Activated CD4-positive, CD25-positive, alpha-beta regulatory T cell treated with anti-CD3 and anti-CD28 coated beads, Interleukin-2, amount 50 U/mL, for 16 hours (primary cell): ENCODE data around the gene UROC1.

Experiments used
- DNase-seq: peaks from one replicate; pipeline ENCODE4 v3.0.0-alpha.2; 2020; ENCODE audit warnings: low read depth, low spot score

Gene UROC1

GRCh38 chr3:126461450-126462070, 56.0 kb downstream of the UROC1 start:
- no peak for DNase-seq

DNA sequence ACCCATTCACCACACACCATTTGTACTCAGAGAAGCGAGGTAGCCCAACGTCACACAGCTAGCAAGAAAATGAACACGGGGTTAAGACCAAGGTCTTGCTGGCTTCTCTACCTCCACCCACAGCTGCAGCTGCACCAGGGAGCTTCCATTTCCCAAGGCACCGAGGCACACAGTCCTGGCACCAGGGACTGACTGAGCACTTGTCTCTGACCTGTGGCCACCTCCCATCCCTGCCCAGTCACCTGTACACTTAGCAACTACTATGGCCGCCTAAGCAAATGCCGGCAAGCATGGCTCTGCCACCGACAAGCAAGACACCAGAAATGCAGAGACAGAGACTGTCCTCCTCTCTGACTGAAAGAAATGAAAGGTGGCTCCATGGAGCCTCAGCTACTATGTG, 57.2 kb downstream of the UROC1 start:
- DNase-seq: no peak

- DNase-seq: no peak
Measured at GRCh38 chr3:126459763-126460127, 57.8 kb downstream of the UROC1 start.

GRCh38 chr3:126459111-126459762, 58.3 kb downstream of the UROC1 start:
- DNase-seq: no peak

DNA sequence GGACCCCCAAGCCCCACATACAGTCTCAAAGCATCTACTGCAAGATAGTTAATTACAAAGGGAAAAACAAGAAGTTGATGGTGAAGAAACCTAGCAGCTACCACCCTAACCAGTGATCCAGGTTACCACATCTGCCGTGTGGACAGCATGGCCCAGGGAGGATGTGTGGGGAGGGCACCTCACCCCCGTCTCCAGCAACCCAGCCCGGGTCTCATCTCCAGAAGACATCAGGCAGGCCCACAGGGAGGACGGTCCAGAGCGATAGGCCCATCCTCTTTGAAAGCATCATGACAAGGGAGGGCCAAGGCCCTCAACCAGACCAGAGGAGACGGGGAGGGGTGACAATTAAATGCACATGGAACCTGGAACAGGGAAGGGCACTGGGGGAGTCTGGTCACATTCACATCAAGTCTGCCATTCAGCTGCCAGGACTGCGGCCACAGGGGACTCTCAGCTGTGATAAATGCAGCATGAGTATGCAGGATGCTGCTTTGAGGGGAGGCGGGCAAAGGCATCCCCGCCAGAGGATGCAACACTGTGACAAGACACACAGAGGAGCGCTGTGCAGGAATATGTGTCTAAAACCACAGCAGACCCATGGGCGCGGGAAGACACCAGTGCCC, 60.7 kb downstream of the UROC1 start:
- no peak for DNase-seq

- no peak for DNase-seq
Measured at GRCh38 chr3:126456211-126456610, 61.4 kb downstream of the UROC1 start.

DNA sequence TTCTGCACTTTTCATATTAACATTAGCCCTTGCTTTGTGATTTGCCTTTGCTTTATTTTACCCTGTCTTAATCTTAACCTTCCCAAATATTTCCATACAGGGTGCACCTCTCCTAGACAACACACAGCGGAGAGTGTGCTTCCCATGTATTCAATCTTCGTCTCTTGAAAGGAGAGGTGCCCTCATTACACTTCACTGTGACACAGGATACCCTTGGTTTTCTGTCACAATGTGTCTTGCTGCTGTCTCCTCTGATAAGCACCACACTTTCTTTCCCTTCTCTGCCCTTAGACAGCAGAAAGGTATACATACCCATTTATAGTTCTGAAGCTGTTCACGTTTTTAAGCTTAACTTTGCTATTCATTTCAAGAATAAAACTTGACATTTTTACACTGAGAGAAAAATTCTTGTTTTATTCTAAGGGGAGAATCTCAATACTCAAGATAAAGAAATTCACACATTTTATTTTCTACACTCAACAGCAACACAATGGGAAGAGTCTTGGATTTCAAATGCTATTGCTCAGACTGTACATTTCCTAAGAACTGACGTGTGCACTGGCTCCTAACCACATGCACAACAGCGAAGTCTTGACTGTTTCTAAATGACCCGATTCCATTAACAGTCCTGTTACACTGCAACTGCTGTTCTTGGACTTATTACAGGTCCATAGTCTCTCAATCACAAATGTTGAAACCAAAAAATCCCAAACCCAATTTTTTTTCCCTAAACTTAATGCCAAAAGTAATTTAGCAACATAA, 63.0 kb downstream of the UROC1 start:
- DNase-seq: no peak

- DNase-seq: no peak
Measured at GRCh38 chr3:126454025-126454424, 63.5 kb downstream of the UROC1 start.

DNA sequence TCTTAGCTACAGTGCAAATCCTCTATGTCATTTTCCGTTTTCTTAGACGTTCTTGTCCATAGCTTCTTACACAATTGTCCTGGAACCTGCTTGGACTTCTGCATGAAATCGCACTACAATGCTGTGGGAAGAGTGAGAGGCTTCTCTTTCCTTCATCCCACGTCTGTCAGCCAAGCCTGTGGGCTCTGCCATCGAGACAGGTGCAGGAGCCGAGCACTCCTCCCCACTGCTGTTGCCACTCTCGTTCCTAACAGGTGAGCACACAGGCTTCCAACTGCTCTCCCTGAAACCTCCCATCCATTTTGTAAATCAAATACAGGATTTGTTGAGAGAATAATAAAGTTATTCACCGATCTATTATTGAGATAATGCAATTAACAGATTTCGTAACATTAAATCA, 65.4 kb downstream of the UROC1 start:
- no peak for DNase-seq

DNA sequence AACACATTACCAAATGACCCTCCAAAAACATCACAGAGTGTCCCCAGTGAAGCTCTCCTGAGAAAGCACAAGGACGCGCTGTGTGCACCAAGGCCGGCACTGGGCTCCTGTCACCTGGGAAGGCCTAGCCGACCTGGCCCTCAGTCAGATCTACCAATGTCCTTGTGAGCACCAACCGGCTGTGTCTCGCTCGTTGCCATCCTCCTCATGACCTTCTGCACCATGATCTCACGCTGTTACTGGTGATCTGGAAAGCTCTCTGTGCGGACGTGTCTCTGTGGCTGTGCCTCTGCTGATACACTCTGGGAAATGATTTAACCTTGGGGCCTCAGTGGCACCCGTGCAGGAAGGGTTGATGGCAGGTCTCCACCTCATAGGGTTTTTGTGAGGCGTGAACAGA, 66.1 kb downstream of the UROC1 start:
- DNase-seq: no peak

DNA sequence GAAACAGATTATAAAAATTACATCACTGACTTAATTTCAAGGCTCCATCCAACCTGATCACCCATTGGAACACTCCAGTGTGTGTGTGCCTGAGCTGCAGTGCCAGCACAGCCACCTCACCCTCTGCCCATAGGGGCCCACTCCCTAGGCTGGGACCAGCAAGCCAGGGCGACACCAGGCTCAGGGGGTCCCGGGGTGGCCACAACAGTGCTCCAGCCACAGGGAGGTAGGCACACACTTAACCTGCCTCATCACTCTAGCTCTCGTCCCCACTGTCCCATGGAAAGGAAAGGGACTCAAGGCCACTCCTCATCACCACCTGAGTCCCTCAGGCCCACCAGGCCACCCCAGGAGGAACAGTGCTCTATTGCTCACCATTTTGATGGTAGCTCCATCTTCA, 66.8 kb downstream of the UROC1 start:
- no peak for DNase-seq

- no peak for DNase-seq
Measured at GRCh38 chr3:126450219-126450618, 67.4 kb downstream of the UROC1 start.

DNA sequence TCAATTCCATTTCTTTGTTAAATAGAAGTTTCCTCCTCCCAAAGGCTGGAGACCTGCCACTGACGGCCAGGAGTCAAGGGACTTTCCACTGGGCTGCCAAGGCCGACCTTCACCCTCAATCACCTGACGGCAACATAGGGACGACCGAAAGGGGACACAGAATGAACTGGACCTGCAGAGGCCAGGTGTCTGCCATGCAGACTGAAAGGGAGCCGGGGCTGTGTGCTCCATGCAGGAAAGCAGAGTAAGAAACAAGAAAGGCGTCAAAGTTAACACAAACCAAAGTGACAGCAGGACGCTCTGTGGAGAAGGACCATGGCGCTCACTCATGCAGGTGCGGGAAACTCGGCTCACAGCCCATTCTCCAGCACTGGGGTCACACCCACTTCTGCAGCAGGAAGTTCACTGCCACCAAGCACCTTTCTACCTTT, 67.9 kb downstream of the UROC1 start:
- DNase-seq: no peak

GRCh38 chr3:126448893-126449180, 68.7 kb downstream of the UROC1 start:
- DNase-seq: no peak

DNA sequence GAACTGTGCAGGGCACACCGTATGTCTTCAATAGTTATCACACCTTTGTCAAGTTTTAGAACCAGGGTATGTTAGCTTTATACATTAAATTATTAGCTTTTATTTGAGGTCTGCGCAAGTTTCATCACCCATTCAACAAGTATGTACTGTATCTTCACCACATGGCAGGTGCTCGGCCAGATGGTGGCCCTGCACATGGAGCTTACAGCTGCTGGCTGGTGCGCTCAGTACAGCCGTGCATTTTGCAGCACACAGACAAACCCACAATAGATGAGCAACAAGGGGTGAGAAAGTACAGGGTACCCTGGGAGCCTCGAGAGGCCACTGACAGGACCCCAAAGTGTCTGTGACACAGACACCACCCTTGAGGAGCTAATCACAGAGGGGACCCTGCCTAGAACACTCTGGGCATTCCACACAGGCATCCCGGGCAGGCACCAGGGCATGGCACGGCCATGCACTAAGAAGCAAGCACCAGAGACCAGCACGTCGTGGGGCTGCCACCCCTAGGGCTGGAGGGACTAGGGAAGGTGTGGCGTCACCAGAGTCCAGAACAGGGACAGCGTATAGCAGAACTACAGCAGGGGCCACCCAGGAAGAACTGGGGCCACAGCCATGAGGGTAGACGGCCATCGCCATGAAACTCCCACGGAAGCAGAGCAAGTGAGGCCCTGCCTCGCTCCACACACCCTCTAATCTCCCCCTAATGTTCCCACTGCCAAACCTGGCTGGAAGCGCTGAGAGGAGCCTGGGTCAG, 69.3 kb downstream of the UROC1 start:
- no peak for DNase-seq

GRCh38 chr3:126447456-126448106, 70.0 kb downstream of the UROC1 start:
- no peak for DNase-seq

- no peak for DNase-seq
Measured at GRCh38 chr3:126446791-126447190, 70.8 kb downstream of the UROC1 start.

- no peak for DNase-seq
Measured at GRCh38 chr3:126446301-126446700, 71.3 kb downstream of the UROC1 start.

DNA sequence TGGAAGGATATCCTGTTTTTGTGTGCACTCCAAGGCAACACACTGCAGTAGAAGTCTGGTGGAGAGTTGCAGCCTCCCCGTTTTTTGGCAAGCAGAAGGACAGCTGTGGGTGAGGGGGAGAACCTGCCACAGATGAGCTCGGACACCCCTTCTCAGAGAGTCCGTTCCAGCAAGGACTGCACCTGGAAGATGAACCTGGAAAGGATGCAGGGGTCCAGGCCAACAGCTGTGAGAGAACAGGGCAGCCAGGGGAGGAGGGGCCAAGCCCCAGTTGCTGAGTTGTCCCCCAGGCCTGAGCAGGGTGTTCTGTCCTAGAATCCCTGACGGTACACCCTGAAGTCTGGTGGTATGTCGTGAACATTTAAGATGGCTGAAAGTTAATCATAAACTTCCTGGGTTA, 72.1 kb downstream of the UROC1 start:
- no peak for DNase-seq

DNA sequence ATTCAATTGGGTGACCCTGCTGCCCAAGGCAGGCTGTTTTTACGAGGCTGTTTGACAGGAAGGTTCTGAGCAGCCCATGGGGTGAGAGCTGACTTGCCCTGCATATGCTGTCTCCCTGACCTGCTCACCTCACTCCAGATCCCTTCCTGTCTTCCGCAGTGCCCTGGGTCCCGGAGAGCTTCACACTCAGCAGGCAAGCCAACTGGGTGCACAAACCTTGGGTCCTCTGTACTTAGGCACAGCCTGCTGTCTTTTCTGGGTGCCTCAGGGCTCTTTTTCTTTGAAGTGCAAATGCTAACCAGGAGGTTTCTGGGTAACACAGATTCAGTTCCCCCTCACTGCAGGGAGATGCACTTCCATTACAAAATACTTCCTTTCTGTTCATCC, 74.7 kb downstream of the UROC1 start:
- DNase-seq: no peak

- no peak for DNase-seq
Measured at GRCh38 chr3:126442094-126442855, 75.3 kb downstream of the UROC1 start.
